Vagina (tissue), 2 donors: ENCODE measurements around the gene BMPR1A. TPM values are rescaled to one million over a fixed set of nuclear protein-coding genes. Genes with fewer than 3 reads are reported as not detected.

Experiments used
- DNase-seq, 2 donors: peaks; one replicate each; pipeline ENCODE4 v3.0.0-alpha.2; 2017; ENCODE audit errors: extremely low spot score in 2 of 2
- H3K27ac ChIP-seq: fragments of 200-600 bp; sonication (generic); one replicate; pipeline ENCODE4 v1.5.1; 2019
- H3K27me3 ChIP-seq: fragments of 200-600 bp; sonication (generic); one replicate; pipeline ENCODE4 v1.5.1; 2019
- H3K36me3 ChIP-seq, 2 donors: fragments of 200-600 bp; sonication (generic); one replicate each; pipeline ENCODE4 v1.5.1; 2017 to 2019
- H3K4me1 ChIP-seq: fragments of 200-600 bp; sonication (generic); one replicate; pipeline ENCODE4 v1.5.1; 2019
- H3K4me3 ChIP-seq, 2 donors: fragments of 200-600 bp; sonication (generic); 1 replicate in 1 of 2; 2 replicates in 1 of 2; pipeline ENCODE4 v1.5.1; 2016 to 2019
- H3K9me3 ChIP-seq: fragments of 200-600 bp; sonication (generic); one replicate; pipeline ENCODE4 v1.5.1; 2019
- POLR2A ChIP-seq, 2 donors: fragments of 450-650 bp; IDR thresholded peaks; one replicate each; pipeline ENCODE4 v1.6.1; 2017; ENCODE audit warnings: antibody characterized with exemption in 2 of 2, mild to moderate bottlenecking in 2 of 2, moderate library complexity in 2 of 2
- POLR2AphosphoS5 ChIP-seq, 2 donors: sonication (generic); formaldehyde crosslinking; IDR thresholded peaks; one replicate each; pipeline ENCODE4 v1.9.0; 2017; ENCODE audit warnings: antibody characterized with exemption in 2 of 2, mild to moderate bottlenecking in 2 of 2, low read depth in 1 of 2; ENCODE audit not compliant: insufficient read depth in 1 of 2
- intact Hi-C: fragments of 100-400 bp; cut with DNase I; formaldehyde crosslinking; loops from one replicate; pipeline ENCODE4 v1.15.1; 2023
- total RNA-seq: library from RNA; depleted of rRNA; stranded (reverse); fragments of >200 nt; gene quantifications from one replicate; pipeline ENCODE4 v1.2.3, GENCODE V29; 2016
- TF ChIP-seq, protein P1 (sequence below), 3 experiments: fragments of 450-650 bp in 2 of 3; fragments of 200-600 bp in 1 of 3; sonication (generic) in 1 of 3; IDR thresholded peaks; one replicate each; pipeline ENCODE4 v1.5.1; 2017 to 2019; ENCODE audit warnings: antibody characterized with exemption in 3 of 3, mild to moderate bottlenecking in 2 of 3, moderate library complexity in 2 of 3

The BMPR1A gene
- total RNA-seq, 1 donor from 2014 or later, result 33.1 TPM

DNA sequence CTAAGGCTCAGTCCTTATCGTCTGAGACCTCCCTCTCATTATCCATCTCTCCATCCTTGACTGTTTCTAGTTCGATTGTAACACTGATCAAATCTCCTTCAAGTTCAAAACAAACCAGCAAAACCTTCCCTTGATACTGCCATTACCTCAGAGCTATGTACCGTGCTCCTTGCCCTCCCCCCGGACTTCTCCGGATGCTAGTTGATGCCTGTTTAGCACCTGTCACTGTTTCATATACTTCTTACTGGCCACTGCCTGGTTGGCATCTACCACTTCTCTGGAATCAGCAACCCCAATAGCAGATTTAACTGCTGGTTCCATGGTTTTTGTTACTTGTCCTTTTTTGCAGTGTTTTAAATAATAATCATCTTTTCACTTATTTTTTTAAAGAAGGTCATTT is 64.1 kb downstream of the BMPR1A start:
- Histone ChIP-seq H3K36me3 (no peaks in the 10 kb centered on the region), H3K4me3 (no peak overlapping the region), H3K4me1 (peaks cover 26% of the 10 kb centered on the region), H3K9me3 (no peaks in the 10 kb centered on the region), H3K27ac (no peak overlapping the region), H3K27me3 (no peaks in the 10 kb centered on the region)
- intact Hi-C loops, result no loop called here
- TF ChIP-seq POLR2A (IDR thresholded peaks at IDR 0.05), result no peak
- TF ChIP-seq, protein P1, sequence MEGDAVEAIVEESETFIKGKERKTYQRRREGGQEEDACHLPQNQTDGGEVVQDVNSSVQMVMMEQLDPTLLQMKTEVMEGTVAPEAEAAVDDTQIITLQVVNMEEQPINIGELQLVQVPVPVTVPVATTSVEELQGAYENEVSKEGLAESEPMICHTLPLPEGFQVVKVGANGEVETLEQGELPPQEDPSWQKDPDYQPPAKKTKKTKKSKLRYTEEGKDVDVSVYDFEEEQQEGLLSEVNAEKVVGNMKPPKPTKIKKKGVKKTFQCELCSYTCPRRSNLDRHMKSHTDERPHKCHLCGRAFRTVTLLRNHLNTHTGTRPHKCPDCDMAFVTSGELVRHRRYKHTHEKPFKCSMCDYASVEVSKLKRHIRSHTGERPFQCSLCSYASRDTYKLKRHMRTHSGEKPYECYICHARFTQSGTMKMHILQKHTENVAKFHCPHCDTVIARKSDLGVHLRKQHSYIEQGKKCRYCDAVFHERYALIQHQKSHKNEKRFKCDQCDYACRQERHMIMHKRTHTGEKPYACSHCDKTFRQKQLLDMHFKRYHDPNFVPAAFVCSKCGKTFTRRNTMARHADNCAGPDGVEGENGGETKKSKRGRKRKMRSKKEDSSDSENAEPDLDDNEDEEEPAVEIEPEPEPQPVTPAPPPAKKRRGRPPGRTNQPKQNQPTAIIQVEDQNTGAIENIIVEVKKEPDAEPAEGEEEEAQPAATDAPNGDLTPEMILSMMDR (IDR thresholded peaks at IDR 0.05), result peak in 1 of 3 experiments; percentile 16
- no peak for DNase-seq

DNA sequence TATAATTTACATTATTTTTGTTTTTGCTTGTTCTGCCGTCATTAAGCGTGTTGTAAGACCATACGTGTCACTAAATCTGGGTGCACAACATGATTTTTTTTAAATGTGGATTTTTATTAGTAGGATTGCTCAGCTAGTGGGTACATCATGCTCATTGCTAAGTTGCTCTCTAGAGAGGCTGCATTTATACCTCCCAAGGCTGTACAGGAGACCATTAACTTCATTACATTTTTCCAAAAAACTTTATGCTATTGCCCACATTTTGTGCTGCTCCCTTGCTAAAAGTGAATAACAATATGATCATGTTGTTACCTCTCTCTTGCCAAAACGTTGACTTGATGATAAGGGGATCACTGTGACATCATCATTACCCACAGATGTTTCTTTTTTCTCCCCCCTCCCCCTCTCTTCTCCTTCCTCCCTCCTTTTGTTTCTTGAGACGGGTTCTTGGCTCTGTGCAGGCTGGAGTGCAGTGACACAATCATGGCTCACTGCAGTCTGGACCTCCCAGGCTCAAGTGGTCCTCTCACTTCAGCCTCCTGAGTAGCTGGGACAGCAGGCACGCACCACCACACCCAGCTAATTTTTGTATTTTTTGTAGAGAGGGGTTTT is 65.1 kb downstream of the BMPR1A start:
- H3K9me3 ChIP-seq, result no peaks in the 10 kb centered on the region
- H3K27ac ChIP-seq, result no peak overlapping the region
- DNase-seq, result no peak
- no peak overlapping the region for H3K4me3 ChIP-seq
- intact Hi-C loops, result no loop called here
- H3K27me3 ChIP-seq, result no peaks in the 10 kb centered on the region
- H3K4me1 ChIP-seq, result peaks cover 20% of the 10 kb centered on the region
- no peaks in the 10 kb centered on the region for H3K36me3 ChIP-seq
- TF ChIP-seq POLR2AphosphoS5 (IDR thresholded peaks at IDR 0.05; ENCODE audit: insufficient read depth in 1 of 2, low read depth in 1 of 2) (no peak), POLR2A (IDR thresholded peaks at IDR 0.05) (no peak)
- TF ChIP-seq, protein P1 (IDR thresholded peaks at IDR 0.05), result no peak

DNA sequence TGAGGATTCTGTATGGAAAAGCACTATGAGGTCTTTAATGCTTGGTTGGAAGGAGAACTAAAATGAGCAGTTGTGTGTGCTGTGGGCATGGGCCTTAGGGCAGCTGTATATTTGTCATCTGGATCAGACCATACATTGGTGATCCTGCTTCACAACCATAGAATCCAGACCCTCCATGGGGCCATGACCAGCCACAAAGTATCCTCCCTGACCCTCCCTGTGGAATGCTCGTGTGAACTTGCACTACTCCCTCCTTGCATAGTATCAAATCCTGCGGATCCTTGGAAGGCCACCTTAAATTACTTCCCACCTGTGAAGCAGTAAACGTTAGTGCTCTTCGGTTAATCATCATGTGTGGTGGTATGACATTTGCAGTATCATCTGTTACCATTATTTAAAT is 67.1 kb downstream of the BMPR1A start:
- H3K4me1 ChIP-seq, result peaks cover 20% of the 10 kb centered on the region
- no peak overlapping the region for H3K27ac ChIP-seq
- no peak for DNase-seq
- no peaks in the 10 kb centered on the region for H3K36me3 ChIP-seq
- H3K27me3 ChIP-seq, result no peaks in the 10 kb centered on the region
- no peak overlapping the region for H3K4me3 ChIP-seq
- H3K9me3 ChIP-seq, result no peaks in the 10 kb centered on the region
- intact Hi-C loops, result no loop called here
- TF ChIP-seq, protein P1 (IDR thresholded peaks at IDR 0.05), result no peak
- TF ChIP-seq POLR2A (IDR thresholded peaks at IDR 0.05), result no peak
- TF ChIP-seq POLR2AphosphoS5 (IDR thresholded peaks at IDR 0.05; ENCODE audit: insufficient read depth in 1 of 2, low read depth in 1 of 2), result no peak

DNA sequence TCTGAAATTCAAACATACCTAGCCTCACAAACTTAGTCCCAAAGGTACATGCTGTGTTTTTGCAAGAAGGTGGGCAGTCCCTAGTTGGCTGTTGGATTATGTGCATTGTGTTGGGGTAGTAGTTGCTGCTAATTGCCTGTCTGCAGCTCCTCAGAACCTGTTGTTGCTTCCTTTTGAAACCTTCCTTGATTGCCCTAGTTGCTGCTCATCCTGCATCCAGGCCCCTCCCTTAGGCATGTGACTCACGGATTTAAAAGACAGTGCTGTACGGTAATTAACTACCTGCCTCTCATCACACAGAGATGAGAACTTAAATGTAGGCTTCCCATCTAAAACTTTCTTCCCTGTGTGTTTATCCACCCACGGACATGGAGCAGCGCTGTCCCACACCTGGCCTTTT is 67.7 kb downstream of the BMPR1A start:
- H3K4me1 ChIP-seq, result peaks cover 26% of the 10 kb centered on the region
- no peak for DNase-seq
- H3K27me3 ChIP-seq, result no peaks in the 10 kb centered on the region
- no peaks in the 10 kb centered on the region for H3K9me3 ChIP-seq
- no peak overlapping the region for H3K4me3 ChIP-seq
- TF ChIP-seq POLR2A (IDR thresholded peaks at IDR 0.05) (no peak), POLR2AphosphoS5 (IDR thresholded peaks at IDR 0.05; ENCODE audit: insufficient read depth in 1 of 2, low read depth in 1 of 2) (no peak)
- TF ChIP-seq, protein P1 (IDR thresholded peaks at IDR 0.05), result no peak
- no peaks in the 10 kb centered on the region for H3K36me3 ChIP-seq
- no peak overlapping the region for H3K27ac ChIP-seq
- intact Hi-C loops, result no loop called here

DNA sequence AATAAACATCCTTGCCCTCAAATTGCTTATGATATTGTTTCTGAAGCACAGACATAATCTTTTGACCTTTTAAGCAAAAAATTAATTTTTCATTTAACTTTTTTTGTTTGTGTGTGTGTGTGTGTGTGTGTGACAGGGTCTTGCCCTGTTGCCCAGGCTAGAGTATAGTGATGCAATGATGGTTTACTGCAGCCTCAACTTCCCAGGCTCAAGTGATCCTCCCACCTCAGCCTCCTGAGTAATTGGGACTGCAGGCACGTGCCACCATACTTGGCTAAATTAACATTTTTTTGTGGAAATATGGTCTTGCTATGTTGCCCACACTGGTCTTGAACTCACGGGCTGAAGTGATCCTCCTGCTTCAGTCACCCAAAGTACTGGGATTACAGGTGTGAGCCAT is 68.9 kb downstream of the BMPR1A start:
- no peak for TF ChIP-seq POLR2A (IDR thresholded peaks at IDR 0.05)
- no peak for TF ChIP-seq POLR2AphosphoS5 (IDR thresholded peaks at IDR 0.05; ENCODE audit: insufficient read depth in 1 of 2, low read depth in 1 of 2)
- TF ChIP-seq, protein P1 (IDR thresholded peaks at IDR 0.05), result no peak
- Histone ChIP-seq H3K4me3 (no peak overlapping the region), H3K9me3 (no peaks in the 10 kb centered on the region), H3K36me3 (no peaks in the 10 kb centered on the region), H3K4me1 (peaks cover 38% of the 10 kb centered on the region), H3K27ac (no peak overlapping the region), H3K27me3 (no peaks in the 10 kb centered on the region)
- intact Hi-C loops, result no loop called here
- no peak for DNase-seq
